Stimulated activated CD4-positive, alpha-beta T cell treated with anti-CD3 and anti-CD28 coated beads, TNF-alpha, amount 100 ng/mL, for 48 hours (primary cell): ENCODE measurements around the gene C16orf92.

ENCODE experiments used
- DNase-seq, 3 donors: peaks; one replicate each; pipeline ENCODE4 v3.0.0-alpha.2; 2020; ENCODE audit warnings: low read depth in 3 of 3

C16orf92 gene

GRCh38 chr16:29989111-29989858 lies 33.7 kb upstream of the C16orf92 start:
- DNase-seq = no peak

- DNase-seq = no peak
Observed at GRCh38 chr16:29990034-29990433, 33.0 kb upstream of the C16orf92 start.

- DNase-seq = no peak
Observed at GRCh38 chr16:29990883-29991570, 32.0 kb upstream of the C16orf92 start.

GRCh38 chr16:29991571-29991904 lies 31.5 kb upstream of the C16orf92 start:
- no peak for DNase-seq

- DNase-seq = no peak
Observed at GRCh38 chr16:29992344-29992967, 30.5 kb upstream of the C16orf92 start.

- DNase-seq = no peak
Observed at GRCh38 chr16:29993191-29993902, 29.7 kb upstream of the C16orf92 start.

- DNase-seq = no peak
Observed at GRCh38 chr16:29993903-29994599, 28.9 kb upstream of the C16orf92 start.

GRCh38 chr16:29994600-29995323 lies 28.2 kb upstream of the C16orf92 start:
- DNase-seq = peak; percentile 52 to 72 (median 57)

GRCh38 chr16:29995324-29995910 lies 27.6 kb upstream of the C16orf92 start, which contains the start of gene HIRIP3:
Gene HIRIP3, minus strand, starts transcription at chr16:29995617. Its CDS starts 12 bp downstream, at chr16:29995605.
- peak; percentile 76 to 84 (median 80) for DNase-seq

- peak; percentile 98 to 99 (median 99) for DNase-seq
Observed at GRCh38 chr16:29995911-29996765, 26.9 kb upstream of the C16orf92 start, which contains the start of gene INO80E. Gene INO80E, plus strand, starts transcription at chr16:29996241. Its CDS starts 70 bp downstream, at chr16:29996311.

GRCh38 chr16:29996766-29997250 lies 26.2 kb upstream of the C16orf92 start:
- DNase-seq = no peak

- DNase-seq = no peak
Observed at GRCh38 chr16:29999605-30000004, 23.4 kb upstream of the C16orf92 start.

GRCh38 chr16:30000735-30001631 lies 22.0 kb upstream of the C16orf92 start:
- DNase-seq = no peak

GRCh38 chr16:30002614-30003346 lies 20.2 kb upstream of the C16orf92 start:
- no peak for DNase-seq

- no peak for DNase-seq
Observed at GRCh38 chr16:30003670-30004423, 19.2 kb upstream of the C16orf92 start.

GRCh38 chr16:30004424-30004776 lies 18.6 kb upstream of the C16orf92 start:
- DNase-seq = no peak

- DNase-seq = no peak
Observed at GRCh38 chr16:30004811-30005242, 18.2 kb upstream of the C16orf92 start.
